ENCODE data around the gene FOXN3.

DNA sequence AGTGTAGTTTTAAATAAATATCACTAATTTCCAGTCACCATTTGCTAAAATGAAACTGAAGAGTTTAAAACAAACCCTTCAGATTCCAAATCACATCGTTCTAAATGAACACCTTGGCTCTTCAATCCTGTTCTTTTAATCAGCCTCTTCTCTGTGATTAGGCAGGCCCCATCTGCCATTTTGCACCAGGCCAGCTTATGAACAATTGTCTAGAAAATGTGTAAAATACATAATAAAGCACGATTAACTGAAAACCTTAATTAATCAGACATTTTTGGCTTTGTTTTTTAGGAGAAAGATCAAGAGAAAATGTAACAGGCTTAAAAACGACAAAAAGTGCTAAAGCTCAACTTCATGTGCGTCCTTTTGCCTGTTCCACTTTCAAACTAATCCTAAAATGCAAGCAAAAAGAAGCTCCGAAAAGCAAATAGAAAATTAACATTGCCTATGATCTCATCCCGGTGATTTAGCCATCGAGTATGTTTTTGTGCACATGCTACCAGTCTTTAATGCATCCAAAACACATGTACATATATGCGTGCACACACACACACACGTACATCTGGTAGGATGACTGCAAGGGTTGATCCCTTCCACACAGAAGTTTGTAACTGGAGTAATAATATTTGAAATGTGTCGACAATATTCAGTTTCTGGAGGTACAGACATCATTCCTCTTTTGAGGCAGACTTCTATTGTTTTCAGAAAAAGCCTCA is 288.6 kb downstream of the FOXN3 start:
- TF ChIP-seq, protein P1, sequence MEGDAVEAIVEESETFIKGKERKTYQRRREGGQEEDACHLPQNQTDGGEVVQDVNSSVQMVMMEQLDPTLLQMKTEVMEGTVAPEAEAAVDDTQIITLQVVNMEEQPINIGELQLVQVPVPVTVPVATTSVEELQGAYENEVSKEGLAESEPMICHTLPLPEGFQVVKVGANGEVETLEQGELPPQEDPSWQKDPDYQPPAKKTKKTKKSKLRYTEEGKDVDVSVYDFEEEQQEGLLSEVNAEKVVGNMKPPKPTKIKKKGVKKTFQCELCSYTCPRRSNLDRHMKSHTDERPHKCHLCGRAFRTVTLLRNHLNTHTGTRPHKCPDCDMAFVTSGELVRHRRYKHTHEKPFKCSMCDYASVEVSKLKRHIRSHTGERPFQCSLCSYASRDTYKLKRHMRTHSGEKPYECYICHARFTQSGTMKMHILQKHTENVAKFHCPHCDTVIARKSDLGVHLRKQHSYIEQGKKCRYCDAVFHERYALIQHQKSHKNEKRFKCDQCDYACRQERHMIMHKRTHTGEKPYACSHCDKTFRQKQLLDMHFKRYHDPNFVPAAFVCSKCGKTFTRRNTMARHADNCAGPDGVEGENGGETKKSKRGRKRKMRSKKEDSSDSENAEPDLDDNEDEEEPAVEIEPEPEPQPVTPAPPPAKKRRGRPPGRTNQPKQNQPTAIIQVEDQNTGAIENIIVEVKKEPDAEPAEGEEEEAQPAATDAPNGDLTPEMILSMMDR (IDR thresholded peaks at IDR 0.05), result no peak
- TF ChIP-seq POLR2A (IDR thresholded peaks at IDR 0.05), result no peak
- TF ChIP-seq EP300 (IDR thresholded peaks at IDR 0.05), result no peak
